Fibroblast of villous mesenchyme (primary cell): ENCODE measurements around the gene TOM1. TPM values are rescaled to one million over a fixed set of nuclear protein-coding genes. Genes with fewer than 3 reads are reported as not detected.
"Not testable (repeated sequence)": the region's sequence is repeated elsewhere in the genome, so short reads cannot be mapped to it uniquely, and the experiment has no call there.

Source experiments
- DNase-seq: peaks from one replicate; pipeline ENCODE4 v3.0.0-alpha.2; 2010; ENCODE audit warnings: low read depth
- H3K4me3 ChIP-seq: 2 replicates; pipeline ENCODE4 v1.5.1; 2011; ENCODE audit warnings: low read depth, mild to moderate bottlenecking, low read length
- small RNA-seq: library from RNA; depleted of rRNA; stranded (forward); fragments of <200 nt; gene quantifications from one replicate; pipeline ENCODE3, GENCODE V24; 2012
- total RNA-seq: library from RNA; depleted of rRNA; stranded (reverse); fragments of >200 nt; gene quantifications from 2 replicates; pipeline ENCODE4 v1.2.3, GENCODE V29; 2012
- TF ChIP-seq, protein P1 (sequence below): IDR thresholded peaks from 2 replicates; pipeline ENCODE4 v1.5.1; 2012; ENCODE audit warnings: low read depth, mild to moderate bottlenecking, low read length; ENCODE audit not compliant: insufficient read depth

TOM1 gene
- total RNA-seq, 1 donor = 53.1 TPM

DNA sequence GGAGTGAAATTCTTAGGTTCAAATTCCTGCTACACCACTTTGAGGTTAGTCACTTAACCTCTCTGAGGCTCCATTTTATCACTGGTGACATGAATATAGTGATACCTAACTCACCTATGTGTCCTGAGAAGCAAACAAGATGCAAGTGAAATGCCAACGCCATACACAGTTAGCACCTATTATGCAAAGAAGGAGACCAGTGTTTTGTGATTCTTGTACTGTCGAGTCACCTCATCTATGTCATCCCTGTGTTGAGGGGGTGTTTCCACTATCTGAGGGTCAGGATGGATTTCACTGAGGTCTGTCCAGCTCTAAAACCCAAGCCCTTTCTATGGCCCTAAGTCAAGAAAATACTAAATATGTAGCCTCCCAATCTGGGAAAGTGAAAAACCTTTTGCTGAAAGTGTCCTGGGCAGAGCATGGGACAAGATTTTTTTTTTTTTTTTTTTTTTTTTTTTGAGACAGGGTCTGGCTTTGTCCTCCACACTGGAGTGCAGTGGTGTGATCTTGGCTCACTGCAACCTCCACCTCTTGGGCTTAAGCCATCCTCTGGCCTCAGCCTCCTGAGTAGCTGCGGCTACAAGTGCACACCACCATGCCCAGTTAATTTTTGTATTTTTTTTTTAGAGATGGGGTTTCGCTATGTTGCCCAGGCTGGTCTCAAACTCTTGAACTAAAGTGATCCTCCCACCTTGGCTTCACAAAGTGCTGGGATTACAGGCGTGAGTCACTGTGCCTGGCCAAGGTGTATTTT lies 95.3 kb downstream of the TOM1 start:
- no peak overlapping the region for H3K4me3 ChIP-seq
- no peak for DNase-seq
- TF ChIP-seq, protein P1, sequence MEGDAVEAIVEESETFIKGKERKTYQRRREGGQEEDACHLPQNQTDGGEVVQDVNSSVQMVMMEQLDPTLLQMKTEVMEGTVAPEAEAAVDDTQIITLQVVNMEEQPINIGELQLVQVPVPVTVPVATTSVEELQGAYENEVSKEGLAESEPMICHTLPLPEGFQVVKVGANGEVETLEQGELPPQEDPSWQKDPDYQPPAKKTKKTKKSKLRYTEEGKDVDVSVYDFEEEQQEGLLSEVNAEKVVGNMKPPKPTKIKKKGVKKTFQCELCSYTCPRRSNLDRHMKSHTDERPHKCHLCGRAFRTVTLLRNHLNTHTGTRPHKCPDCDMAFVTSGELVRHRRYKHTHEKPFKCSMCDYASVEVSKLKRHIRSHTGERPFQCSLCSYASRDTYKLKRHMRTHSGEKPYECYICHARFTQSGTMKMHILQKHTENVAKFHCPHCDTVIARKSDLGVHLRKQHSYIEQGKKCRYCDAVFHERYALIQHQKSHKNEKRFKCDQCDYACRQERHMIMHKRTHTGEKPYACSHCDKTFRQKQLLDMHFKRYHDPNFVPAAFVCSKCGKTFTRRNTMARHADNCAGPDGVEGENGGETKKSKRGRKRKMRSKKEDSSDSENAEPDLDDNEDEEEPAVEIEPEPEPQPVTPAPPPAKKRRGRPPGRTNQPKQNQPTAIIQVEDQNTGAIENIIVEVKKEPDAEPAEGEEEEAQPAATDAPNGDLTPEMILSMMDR = no peak

DNA sequence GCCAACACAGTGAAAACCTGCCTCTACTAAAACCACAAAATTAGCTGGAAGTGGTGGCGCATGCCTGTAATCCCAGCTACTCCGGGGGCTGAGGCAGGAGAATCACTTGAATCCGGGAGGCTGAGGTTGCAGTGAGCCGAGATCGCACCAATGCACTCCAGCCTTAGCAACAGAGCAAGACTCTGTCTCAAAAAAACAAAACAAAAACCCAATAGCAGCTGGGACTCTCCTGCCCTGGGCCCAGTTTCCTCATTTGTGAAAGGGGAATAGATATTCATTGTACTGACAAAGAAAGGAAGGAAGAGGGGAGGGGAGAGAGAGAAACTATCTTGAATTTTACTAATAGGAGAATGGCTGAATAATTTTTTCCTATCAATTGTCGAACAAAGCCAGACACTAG lies 96.9 kb downstream of the TOM1 start:
- not testable (repeated sequence) for DNase-seq

DNA sequence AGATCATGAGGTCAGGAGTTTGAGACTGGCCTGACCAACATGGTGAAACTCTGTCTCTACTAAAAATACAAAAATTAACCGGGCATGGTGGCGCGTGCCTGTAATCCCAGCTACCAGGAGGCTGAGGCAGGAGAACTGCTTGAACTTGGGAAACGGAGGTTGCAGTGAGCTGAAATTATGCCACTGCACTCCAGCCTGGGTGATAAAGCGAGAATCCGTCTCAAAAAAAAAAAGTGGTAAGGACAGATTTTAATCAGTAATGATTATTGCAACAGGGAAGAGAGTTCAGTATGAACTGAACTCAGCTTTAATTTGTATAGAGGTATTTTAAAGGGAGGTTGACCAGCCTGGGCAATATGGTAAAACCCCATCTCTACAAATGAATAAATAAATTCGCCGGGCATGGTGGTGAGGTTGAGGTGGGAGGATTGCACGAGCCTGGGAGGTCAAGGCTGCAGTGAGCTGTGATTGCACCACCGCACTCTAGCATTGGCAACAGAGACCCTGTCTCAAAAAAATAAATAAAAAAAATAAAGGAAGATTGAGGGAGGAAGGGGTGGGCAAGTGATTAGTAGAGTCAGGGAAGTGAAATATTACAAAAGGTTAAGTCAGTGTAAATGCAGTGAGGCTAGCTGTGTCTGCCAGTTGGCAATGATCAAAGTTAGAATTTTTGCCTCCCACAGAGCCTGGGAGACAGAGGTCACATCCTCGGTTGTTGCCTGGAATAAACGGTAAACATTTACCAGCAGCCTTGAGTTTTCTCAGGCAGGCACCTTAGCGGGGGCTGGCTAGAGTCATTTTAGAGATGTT lies 97.6 kb downstream of the TOM1 start:
- TF ChIP-seq, protein P1 = no peak

More for the DNA sequence above, 96.9 kb downstream of the TOM1 start:
- H3K4me3 ChIP-seq = not testable (repeated sequence)

More for the DNA sequence above, 97.6 kb downstream of the TOM1 start:
- no peak overlapping the region for H3K4me3 ChIP-seq
- peak; percentile 41 for DNase-seq

Small RNA genes within 50 kb of the gene (small RNA-seq; reads per million reads assigned to genes)
- gene MIR3909 (5.3 reads per million, percentile 82 among the genes with 10 or more reads in this experiment), gene MIR6069 (not detected)

Other genes starting within 250 kb of the TOM1 start
- gene ISX, start 233.7 kb upstream of the TOM1 start, total RNA-seq = not detected in 2 replicates
- gene HMGXB4, start 42.4 kb upstream of the TOM1 start, total RNA-seq = 20.3 and 22.5 TPM in 2 replicates
- 24.2 and 28.0 TPM in 2 replicates for gene HMOX1, start 81.2 kb downstream of the TOM1 start, total RNA-seq
- 30.6 and 31.5 TPM in 2 replicates for gene MCM5, start 100.2 kb downstream of the TOM1 start, total RNA-seq
- gene RASD2, start 240.9 kb downstream of the TOM1 start, total RNA-seq = under 0.01 TPM in 1 of 2 replicates, not detected in the other